ENCODE results near the gene FCGR3A.

GRCh38 chr1:161499099-161500039 is 50.2 kb downstream of the FCGR3A start:
- TF ChIP-seq CTCF (IDR thresholded peaks at IDR 0.05), result no peak
- no peak for TF ChIP-seq EZH2 (IDR thresholded peaks at IDR 0.05; ENCODE audit: borderline replicate concordance, insufficient read depth, low read depth, low read length, poor library complexity, severe bottlenecking)

All from B cell (primary cell).